H1 (cell line): ENCODE data around the gene GALNT9. TPM values are rescaled to one million over a fixed set of nuclear protein-coding genes. Genes with fewer than 3 reads are reported as not detected.

Experiments used
- CTCF ChIA-PET: fragments of 300-600 bp; sonication (Branson Sonifier 250); formaldehyde crosslinking; loops from one replicate; lab custom pipeline; 2021; ENCODE audit not compliant: partially characterized antibody; lab: Charles Lee
- POLR2A ChIA-PET: fragments of 300-600 bp; sonication (Branson Sonifier 250); formaldehyde crosslinking; loops from one replicate; lab custom pipeline; 2021; ENCODE audit warnings: inconsistent platforms; ENCODE audit not compliant: partially characterized antibody; lab: Charles Lee
- DNase-seq, 2 experiments: peaks; one replicate each; pipeline versions ENCODE4 v3.0.0 to v3.0.0-alpha.2; 2010 to 2022; ENCODE audit warnings: low spot score in 2 of 2, low read depth in 1 of 2, mixed read lengths in 1 of 2
- FAIRE-seq: peaks from 2 replicates; lab custom pipeline; 2011; peaks lifted over from hg19 to GRCh38; lab: Jason Lieb, UNC
- H2AFZ ChIP-seq: 2 replicates; pipeline ENCODE4 v1.8.1; 2012; ENCODE audit warnings: low read length, inconsistent platforms
- H2AK5ac ChIP-seq: 2 replicates; pipeline ENCODE4 v1.6.1; 2013; ENCODE audit warnings: low read depth, low read length
- H2BK120ac ChIP-seq: replicated peaks from 2 replicates; pipeline ENCODE3; 2013; ENCODE audit warnings: low read depth, low read length, inconsistent platforms
- H2BK12ac ChIP-seq: 2 replicates; pipeline ENCODE4 v1.6.1; 2013; ENCODE audit warnings: low read depth, low read length
- H2BK15ac ChIP-seq: 2 replicates; pipeline ENCODE4 v1.6.1; 2013; ENCODE audit warnings: low read length
- H2BK20ac ChIP-seq: 2 replicates; pipeline ENCODE4 v1.6.1; 2013; ENCODE audit warnings: low read length
- H2BK5ac ChIP-seq: 2 replicates; pipeline ENCODE4 v1.6.1; 2013; ENCODE audit warnings: low read depth, low read length
- H3K14ac ChIP-seq: 2 replicates; pipeline ENCODE4 v1.6.1; 2013; ENCODE audit warnings: inconsistent platforms; ENCODE audit not compliant: insufficient read length
- H3K18ac ChIP-seq: 2 replicates; pipeline ENCODE4 v1.6.1; 2013; ENCODE audit warnings: low read length; ENCODE audit errors: extremely low read depth
- H3K23ac ChIP-seq: 2 replicates; pipeline ENCODE4 v1.6.1; 2013; ENCODE audit warnings: inconsistent platforms; ENCODE audit not compliant: insufficient read length
- H3K23me2 ChIP-seq: 2 replicates; pipeline ENCODE4 v1.6.1; 2013; ENCODE audit warnings: low read depth, low read length
- H3K27ac ChIP-seq: 2 replicates; pipeline ENCODE4 v1.6.1; 2011; ENCODE audit warnings: low read depth, low read length, inconsistent platforms
- H3K27me3 ChIP-seq, 4 experiments: replicated peaks in 1 of 4; 1 replicate in 1 of 4; 2 replicates in 3 of 4; pipeline versions ENCODE4 v1.6.1 to v1.8.1; 2011 to 2013; ENCODE audit warnings: low read length in 3 of 4, mild to moderate bottlenecking in 3 of 4, inconsistent platforms in 2 of 4, mixed read lengths in 2 of 4, moderate library complexity in 1 of 4; ENCODE audit not compliant: control insufficient read depth in 3 of 4, insufficient read depth in 3 of 4; ENCODE audit errors: extremely low read depth in 1 of 4
- H3K36me3 ChIP-seq, 4 experiments: 2 replicates each; pipeline versions ENCODE4 v1.6.1 to v1.8.1; 2011 to 2013; ENCODE audit warnings: mild to moderate bottlenecking in 4 of 4, low read length in 3 of 4, moderate library complexity in 2 of 4, control low read depth in 1 of 4, inconsistent platforms in 1 of 4; ENCODE audit not compliant: insufficient read depth in 4 of 4, control insufficient read depth in 2 of 4
- H3K4ac ChIP-seq: replicated peaks from 2 replicates; pipeline ENCODE3; 2013; ENCODE audit warnings: low read length, low read depth, mixed read lengths, inconsistent platforms; ENCODE audit not compliant: insufficient read length
- H3K4me1 ChIP-seq, 4 experiments: replicated peaks in 1 of 4; 1 replicate in 1 of 4; 2 replicates in 3 of 4; pipeline versions ENCODE4 v1.6.1 to v1.8.1; 2011 to 2013; ENCODE audit warnings: low read length in 3 of 4, inconsistent platforms in 2 of 4, mixed read lengths in 1 of 4; ENCODE audit not compliant: insufficient read depth in 4 of 4, control insufficient read depth in 3 of 4
- H3K4me2 ChIP-seq, 2 experiments: 2 replicates each; pipeline versions ENCODE4 v1.6.1 to v1.8.1; 2011 to 2013; ENCODE audit warnings: low read depth in 2 of 2, low read length in 2 of 2, control low read depth in 1 of 2, inconsistent platforms in 1 of 2, mild to moderate bottlenecking in 1 of 2; ENCODE audit not compliant: insufficient read depth in 1 of 2
- H3K4me3 ChIP-seq, 4 experiments: fragments of 200-600, 300-600 bp in 1 of 4; sonication (generic), shearing (Covaris generic), sonication (Bioruptor Twin) in 1 of 4; 2 replicates each; pipeline versions ENCODE4 v1.5.1 to v1.8.1; 2011 to 2016; ENCODE audit warnings: low read length in 4 of 4, low read depth in 3 of 4, control low read depth in 2 of 4, inconsistent platforms in 2 of 4, mild to moderate bottlenecking in 2 of 4, mixed read lengths in 1 of 4, moderate library complexity in 1 of 4; ENCODE audit not compliant: insufficient read depth in 2 of 4; ENCODE audit errors: extremely low read depth in 1 of 4
- H3K56ac ChIP-seq: replicated peaks from 2 replicates; pipeline ENCODE3; 2013; ENCODE audit warnings: low read depth, mild to moderate bottlenecking, mixed read lengths, low read length, inconsistent platforms; ENCODE audit not compliant: insufficient read length
- H3K79me1 ChIP-seq: 2 replicates; pipeline ENCODE4 v1.6.1; 2013; ENCODE audit warnings: low read depth, low read length, control low read depth
- H3K79me2 ChIP-seq, 2 experiments: 2 replicates each; pipeline versions ENCODE4 v1.6.1 to v1.8.1; 2012 to 2013; ENCODE audit warnings: low read length in 2 of 2, mild to moderate bottlenecking in 2 of 2, inconsistent platforms in 1 of 2; ENCODE audit not compliant: insufficient read depth in 2 of 2, control insufficient read depth in 1 of 2
- H3K9ac ChIP-seq, 4 experiments: replicated peaks in 1 of 4; 1 replicate in 1 of 4; 2 replicates in 3 of 4; pipeline versions ENCODE4 v1.6.1 to v1.8.1; 2011 to 2013; ENCODE audit warnings: low read depth in 3 of 4, low read length in 3 of 4, control low read depth in 2 of 4, mild to moderate bottlenecking in 2 of 4, moderate library complexity in 2 of 4, inconsistent platforms in 1 of 4; ENCODE audit errors: extremely low read depth in 1 of 4
- H3K9me3 ChIP-seq, 2 experiments: 2 replicates each; pipeline versions ENCODE4 v1.6.1 to v1.8.1; 2012 to 2013; ENCODE audit warnings: mild to moderate bottlenecking in 2 of 2, moderate library complexity in 2 of 2, control low read depth in 1 of 2, inconsistent platforms in 1 of 2, low read depth in 1 of 2, low read length in 1 of 2, mixed read lengths in 1 of 2; ENCODE audit not compliant: insufficient read depth in 2 of 2
- H4K20me1 ChIP-seq, 2 experiments: replicated peaks in 1 of 2; 2 replicates each; pipeline versions ENCODE3 to v1.8.1; 2011 to 2013; ENCODE audit warnings: inconsistent platforms in 2 of 2, low read length in 2 of 2, mild to moderate bottlenecking in 1 of 2; ENCODE audit not compliant: insufficient read depth in 2 of 2, control insufficient read depth in 1 of 2
- H4K5ac ChIP-seq: 2 replicates; pipeline ENCODE4 v1.6.1; 2013; ENCODE audit warnings: low read length, low read depth, mixed read lengths, inconsistent platforms; ENCODE audit not compliant: insufficient read length
- H4K8ac ChIP-seq: 2 replicates; pipeline ENCODE4 v1.8.0; 2013; ENCODE audit warnings: mild to moderate bottlenecking, moderate library complexity, low read length, inconsistent platforms; ENCODE audit not compliant: insufficient read depth; ENCODE audit errors: extremely low read depth
- H4K91ac ChIP-seq: replicated peaks from 2 replicates; pipeline ENCODE3; 2013; ENCODE audit warnings: low read length, mixed read lengths, inconsistent platforms; ENCODE audit not compliant: insufficient read length
- WGBS, 2 experiments: shearing (Covaris generic) in 1 of 2; methylation state at CpG; one replicate each; pipeline versions ENCODE4 v1.1.6 to v1.1.7; 2013 to 2015; ENCODE audit warnings: low lambda C conversion rate in 2 of 2, mixed read lengths in 2 of 2, inconsistent platforms in 1 of 2, low coverage in 1 of 2, missing lambda C conversion rate in 1 of 2; ENCODE audit not compliant: insufficient replicate concordance in 2 of 2, insufficient coverage in 1 of 2, insufficient read length in 1 of 2; ENCODE audit errors: extremely low coverage in 1 of 2, missing lambda C conversion rate in 1 of 2; 5-methylcytosine and 5-hydroxymethylcytosine counted together
- polyA plus RNA-seq, 7 experiments: library from polyadenylated mRNA; depleted of rRNA in 3 of 7; stranded (reverse) in 5 of 7; unstranded in 2 of 7; fragments of >200 nt in 5 of 7; fragments of 200-250 nt in 2 of 7; gene quantifications; 1 replicate in 5 of 7; 2 replicates in 1 of 7; 4 replicates in 1 of 7; pipeline versions ENCODE4 v1.2.1 to v1.2.3, GENCODE V29; 2011 to 2013; ENCODE audit warnings: missing spikeins in 2 of 7, mixed read lengths in 2 of 7
- total RNA-seq: library from RNA; stranded (reverse); fragmentation: NEBNext Ultra II Directional; extraction: Animal tissue kit (Norgen Biotek cat#: 25700); gene quantifications from 2 replicates; pipeline ENCODE4 v1.2.1, GENCODE V29; 2021

Gene GALNT9
- total and polyA plus RNA-seq, 2 of the 8 experiments (the other 6 are each of a cell fraction or from before 2014, with no cell fraction given) = 2.0 to 3.6 TPM

GRCh38 chr12:132170637-132171292, 158.6 kb downstream of the GALNT9 start:
- WGBS, 2 experiments = 87% methylated on average over 25 of the region's 33 CpGs; no CpG with 5 or more reads in 1 of the 2 experiments
- H4K20me1 ChIP-seq = peaks cover 0 to 8% of the 10 kb centered on the region in 2 experiments
- H3K9me3 ChIP-seq = no peaks in the 10 kb centered on the region
- H3K9ac ChIP-seq = no peak overlapping the region
- FAIRE-seq (no peak), DNase-seq (no peak)
- H2BK120ac ChIP-seq = no peak overlapping the region
- no peak overlapping the region for H3K4me2 ChIP-seq
- H4K91ac ChIP-seq = no peak overlapping the region
- H2BK12ac ChIP-seq = no peak overlapping the region
- H3K18ac ChIP-seq = no peak overlapping the region; the same call in 1 of the 2 replicates
- H3K4ac ChIP-seq = no peak overlapping the region
- no peak overlapping the region for H2BK20ac ChIP-seq
- H3K4me1 ChIP-seq = no peaks in the 10 kb centered on the region
- ChIA-PET CTCF (interaction anchor here (0.8 to 1.4 kb wide), 3 partner anchors 24 to 244 kb away, joined by 3 to 5 read pairs (median 4); no protein-coding TSS in a partner anchor), POLR2A (no interaction called here)
- H3K23ac ChIP-seq = no peak overlapping the region
- H3K14ac ChIP-seq = no peak overlapping the region
- no peak overlapping the region for H2AFZ ChIP-seq
- peaks cover 0 to 18% (median 14%) of the 10 kb centered on the region in 4 experiments; a peak in 5 of 7 replicates for H3K27me3 ChIP-seq
- no peaks in the 10 kb centered on the region for H3K79me1 ChIP-seq
- H3K56ac ChIP-seq = no peak overlapping the region
- no peak overlapping the region for H2AK5ac ChIP-seq
- no peak overlapping the region for H3K4me3 ChIP-seq
- no peak overlapping the region for H4K5ac ChIP-seq
- no peak overlapping the region for H2BK15ac ChIP-seq
- H4K8ac ChIP-seq = no peak overlapping the region
- H2BK5ac ChIP-seq = no peak overlapping the region
- no peaks in the 10 kb centered on the region for H3K79me2 ChIP-seq
- no peaks in the 10 kb centered on the region for H3K36me3 ChIP-seq
- peaks cover 12% of the 10 kb centered on the region; the same call in 1 of the 2 replicates for H3K23me2 ChIP-seq
- no peak overlapping the region for H3K27ac ChIP-seq
